HepG2 (cell line): Measurements from ENCODE around the gene UBE2B. TPM values are rescaled to one million over a fixed set of nuclear protein-coding genes. Genes with fewer than 3 reads are reported as not detected.
"Not testable (repeated sequence)": the region's sequence is repeated elsewhere in the genome, so short reads cannot be mapped to it uniquely, and the experiment has no call there.

Experiments used
- ATAC-seq: fragments of 200-7000 bp; cut with Tn5 transposase; 3 replicates; pipeline ENCODE4 v1.9.1; 2020; ENCODE audit warnings: mild to moderate bottlenecking, moderate library complexity
- BruUV-seq: library from RNA; stranded (reverse); fragments of 400-500 nt; replicated peaks from 2 replicates; lab custom pipeline; 2021; lab: Mats Ljungman, UMichigan
- CTCF ChIA-PET: fragments of 300-600 bp; formaldehyde crosslinking; extraction: SDS; loops from one replicate; lab custom pipeline; 2021; ENCODE audit warnings: low total read pairs, inconsistent platforms, low intra/inter-chr PET ratio; lab: Yijun Ruan, JAX
- POLR2A ChIA-PET: fragments of 350-600 bp; sonication (Branson Sonifier 250); formaldehyde crosslinking; loops from one replicate; lab custom pipeline; 2020; ENCODE audit warnings: antibody characterized with exemption, inconsistent platforms; lab: Yijun Ruan, JAX
- DNase-seq: peaks from one replicate; pipeline ENCODE4 v3.0.0-alpha.2; 2015; ENCODE audit warnings: low spot score
- FAIRE-seq: peaks from 3 replicates; lab custom pipeline; 2011; peaks lifted over from hg19 to GRCh38; lab: Jason Lieb, UNC
- H2AFZ ChIP-seq: one replicate; pipeline ENCODE4 v1.6.1; 2011; ENCODE audit warnings: low read length, inconsistent platforms
- H3K27ac ChIP-seq: fragments of 300-600 bp; 3 replicates; pipeline ENCODE4 v1.8.0; 2011; ENCODE audit warnings: mixed run types, mild to moderate bottlenecking, mixed read lengths, low read length, inconsistent platforms; ENCODE audit not compliant: insufficient read depth; ENCODE audit errors: extremely low read length
- H3K27me3 ChIP-seq, 2 experiments: fragments of 200-600 bp in 1 of 2; 2 replicates in 1 of 2; 3 replicates in 1 of 2; pipeline versions ENCODE4 v1.6.0 to v1.8.0; 2011; ENCODE audit warnings: low read length in 2 of 2, mild to moderate bottlenecking in 2 of 2, moderate library complexity in 2 of 2, inconsistent platforms in 1 of 2; ENCODE audit not compliant: insufficient read depth in 2 of 2, control insufficient read depth in 1 of 2
- H3K36me3 ChIP-seq, 2 experiments: fragments of 200-600 bp in 1 of 2; replicated peaks in 1 of 2; 2 replicates in 1 of 2; 3 replicates in 1 of 2; pipeline versions ENCODE4 v1.5.1 to v1.8.0; 2011; ENCODE audit warnings: low read length in 2 of 2, inconsistent platforms in 1 of 2; ENCODE audit not compliant: insufficient read depth in 2 of 2, control insufficient read depth in 1 of 2
- H3K4me1 ChIP-seq: 2 replicates; pipeline ENCODE4 v1.5.1; 2012; ENCODE audit warnings: low read length, inconsistent platforms; ENCODE audit not compliant: insufficient read depth
- H3K4me2 ChIP-seq: 2 replicates; pipeline ENCODE4 v1.6.0; 2011; ENCODE audit warnings: low read depth, low read length, inconsistent platforms
- H3K4me3 ChIP-seq, 3 experiments: fragments of 200-600 bp in 1 of 3; sonication (generic), shearing (Covaris generic) in 1 of 3; replicated peaks in 1 of 3; 2 replicates each; pipeline ENCODE4 v1.5.1; 2011 to 2016; ENCODE audit warnings: low read length in 3 of 3, inconsistent platforms in 2 of 3, low read depth in 2 of 3, mild to moderate bottlenecking in 2 of 3, control low read depth in 1 of 3, mixed read lengths in 1 of 3; ENCODE audit not compliant: insufficient read depth in 1 of 3
- H3K79me2 ChIP-seq: one replicate; pipeline ENCODE4 v1.6.1; 2011; ENCODE audit warnings: low read length, inconsistent platforms; ENCODE audit not compliant: insufficient read depth
- H3K9ac ChIP-seq: 2 replicates; pipeline ENCODE4 v1.6.0; 2011; ENCODE audit warnings: mild to moderate bottlenecking, low read depth, low read length, inconsistent platforms; ENCODE audit not compliant: insufficient read depth
- H3K9me3 ChIP-seq: 2 replicates; pipeline ENCODE4 v1.5.1; 2012; ENCODE audit warnings: mild to moderate bottlenecking, low read length
- H4K20me1 ChIP-seq: 2 replicates; pipeline ENCODE4 v1.6.0; 2011; ENCODE audit warnings: inconsistent platforms, mild to moderate bottlenecking, low read length, moderate library complexity; ENCODE audit not compliant: insufficient read depth
- ATRX ChIP-seq: sonication (generic); formaldehyde crosslinking; IDR thresholded peaks from 2 replicates; pipeline ENCODE4 v1.4.0; 2020; ENCODE audit warnings: missing genetic modification reagents, borderline replicate concordance
- HNRNPL ChIP-seq: fragments of 200-400 bp; formaldehyde crosslinking; IDR thresholded peaks from 2 replicates; pipeline ENCODE4 v1.6.1; 2017; ENCODE audit warnings: mild to moderate bottlenecking, low read depth, low read length
- NR2F1 ChIP-seq, 2 experiments: fragments of 450-650 bp in 1 of 2; formaldehyde crosslinking in 1 of 2; IDR thresholded peaks; 2 replicates each; pipeline versions ENCODE4 v1.5.0 to v1.6.1; 2016 to 2020; ENCODE audit warnings: mild to moderate bottlenecking in 1 of 2, missing compliant biosample characterization in 1 of 2, missing genetic modification reagents in 1 of 2, moderate library complexity in 1 of 2
- ZFP82 ChIP-seq: sonication (generic); formaldehyde crosslinking; IDR thresholded peaks from 2 replicates; pipeline ENCODE4 v1.5.1; 2020; ENCODE audit warnings: mild to moderate bottlenecking, missing genetic modification reagents, borderline replicate concordance
- WGBS: methylation state at CpG from one replicate; pipeline ENCODE4 v1.1.6; 2017; ENCODE audit warnings: low lambda C conversion rate; 5-methylcytosine and 5-hydroxymethylcytosine counted together
- in situ Hi-C: cut with HindIII; loops from 2 replicates; pipeline ENCODE4 v1.10.0; 2017; ENCODE audit warnings: low pct_unique_long_range_greater_than_20kb; ENCODE audit not compliant: extremely low pct_ligation_motif_present
- intact Hi-C: fragments of 100-400 bp; cut with micrococcal nuclease; formaldehyde crosslinking; loops from one replicate; pipeline ENCODE4 v1.10.0; 2022; ENCODE audit not compliant: unreplicated experiment
- polyA plus RNA-seq, 8 experiments: library from polyadenylated mRNA; depleted of rRNA in 3 of 8; stranded (reverse) in 7 of 8; unstranded in 1 of 8; fragments of >200 nt; fragmentation: Illumina TruSeq in 4 of 8; extraction: Trizol in 4 of 8; gene quantifications; 2 replicates each; pipeline versions ENCODE4 v1.2.1 to v1.2.3, GENCODE V29; 2011 to 2016; ENCODE audit warnings: low read depth in 4 of 8, missing spikeins in 1 of 8, mixed read lengths in 1 of 8; ENCODE audit not compliant: insufficient read depth in 1 of 8
- total RNA-seq, 5 experiments: library from RNA; depleted of rRNA; stranded (reverse); fragments of >200 nt; fragmentation: Illumina TruSeq; extraction: Trizol; gene quantifications; 2 replicates each; pipeline ENCODE4 v1.2.3, GENCODE V29; 2016; ENCODE audit warnings: low read depth in 1 of 5
- TF ChIP-seq, protein P1 (sequence below): sonication (generic); formaldehyde crosslinking; IDR thresholded peaks from 2 replicates; pipeline ENCODE4 v1.8.1; 2023; ENCODE audit warnings: mild to moderate bottlenecking, missing genetic modification reagents

UBE2B gene
- total and polyA plus RNA-seq, 2 of the 13 experiments (the other 11 are each of a cell fraction or from before 2014, with no cell fraction given): 25.2 to 56.0 TPM

DNA sequence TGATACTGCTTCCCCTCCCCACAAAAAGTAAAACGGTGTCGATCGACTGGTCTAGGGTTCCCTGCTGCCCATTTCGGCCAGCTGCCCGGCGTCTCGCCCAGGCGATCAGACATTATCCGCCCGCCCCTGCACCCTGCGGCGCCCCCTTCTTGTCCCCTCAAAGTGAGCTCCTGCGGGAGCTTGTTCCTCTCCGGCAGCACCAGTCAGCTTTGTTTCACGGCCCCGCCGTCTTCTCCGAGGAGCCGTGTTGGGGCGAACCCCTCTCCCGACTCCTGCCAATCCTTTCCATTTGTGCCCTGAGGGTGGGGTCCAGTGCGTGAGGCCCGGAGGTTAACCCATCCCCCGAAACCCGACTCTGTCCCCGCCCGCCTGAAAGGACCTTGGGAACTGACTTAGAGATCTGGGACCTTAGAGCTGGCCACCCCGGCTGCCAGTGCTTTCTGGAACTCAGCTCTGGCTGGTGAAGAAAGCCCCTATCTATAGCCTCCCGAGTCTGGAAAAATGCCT, 518 bp downstream of the UBE2B start (continued):
- TF ChIP-seq NR2F1 (CRISPR knock-in tag; IDR thresholded peaks at IDR 0.05) (0 out of 4 replicates have a peak, but pooled peaks of 1 of the 2 experiments have one; percentile 5), HNRNPL (peak; percentile 46; the same call in 1 of the 2 replicates), ZFP82 (CRISPR knock-in tag) (no peak), ATRX (no peak)
- TF ChIP-seq, protein P1, sequence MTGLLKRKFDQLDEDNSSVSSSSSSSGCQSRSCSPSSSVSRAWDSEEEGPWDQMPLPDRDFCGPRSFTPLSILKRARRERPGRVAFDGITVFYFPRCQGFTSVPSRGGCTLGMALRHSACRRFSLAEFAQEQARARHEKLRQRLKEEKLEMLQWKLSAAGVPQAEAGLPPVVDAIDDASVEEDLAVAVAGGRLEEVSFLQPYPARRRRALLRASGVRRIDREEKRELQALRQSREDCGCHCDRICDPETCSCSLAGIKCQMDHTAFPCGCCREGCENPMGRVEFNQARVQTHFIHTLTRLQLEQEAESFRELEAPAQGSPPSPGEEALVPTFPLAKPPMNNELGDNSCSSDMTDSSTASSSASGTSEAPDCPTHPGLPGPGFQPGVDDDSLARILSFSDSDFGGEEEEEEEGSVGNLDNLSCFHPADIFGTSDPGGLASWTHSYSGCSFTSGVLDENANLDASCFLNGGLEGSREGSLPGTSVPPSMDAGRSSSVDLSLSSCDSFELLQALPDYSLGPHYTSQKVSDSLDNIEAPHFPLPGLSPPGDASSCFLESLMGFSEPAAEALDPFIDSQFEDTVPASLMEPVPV (CRISPR knock-in tag): 0 out of 2 replicates have a peak, but pooled peaks have one; percentile 15

DNA sequence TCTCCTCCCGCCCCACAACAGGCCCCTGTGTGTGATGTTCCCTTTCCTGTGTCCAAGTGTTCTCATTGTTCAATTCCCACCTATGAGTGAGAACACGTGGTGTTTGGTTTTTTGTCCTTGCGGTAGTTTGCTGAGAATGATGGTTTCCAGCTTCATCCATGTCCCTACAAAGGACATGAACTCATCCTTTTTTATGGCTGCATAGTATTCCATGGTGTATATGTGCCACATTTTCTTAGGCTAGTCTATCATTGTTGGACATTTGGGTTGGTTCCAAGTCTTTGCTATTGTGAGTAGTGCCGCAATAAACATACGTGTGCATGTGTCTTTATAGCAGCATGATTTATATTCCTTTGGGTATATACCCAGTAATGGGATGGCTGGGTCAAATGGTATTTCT, 2.3 kb downstream of the UBE2B start:
- FAIRE-seq, H3K9ac ChIP-seq, ATAC-seq, H3K27ac ChIP-seq, H3K27me3 ChIP-seq, CTCF ChIA-PET, in situ Hi-C loops, H2AFZ ChIP-seq, POLR2A ChIA-PET, DNase-seq, H3K9me3 ChIP-seq, BruUV-seq, H3K4me3 ChIP-seq: not testable (repeated sequence)
- WGBS: 100% methylated on average over 5 of the region's 5 CpGs
- intact Hi-C loops: loop anchor here (2.0 to 5.0 kb wide), 2 partner anchors 39 to 71 kb away; partner anchors contain the start of gene CDKN2AIPNL
- peaks cover 3 to 29% of the 10 kb centered on the region in 2 experiments for H3K36me3 ChIP-seq
- peaks cover 34% of the 10 kb centered on the region for H3K4me1 ChIP-seq
- H3K4me2 ChIP-seq: peak overlapping the region; percentile 41; the same call in 1 of the 2 replicates
- H3K79me2 ChIP-seq: peaks cover 59% of the 10 kb centered on the region
- peaks cover 37% of the 10 kb centered on the region for H4K20me1 ChIP-seq
